Activated CD8-positive, alpha-beta memory T cell treated with anti-CD3 and anti-CD28 coated beads, Interleukin-2, amount 10 ng/mL, durations not matched to agents 7 days and 5 days (primary cell): ENCODE results near the gene LDHD. TPM values are rescaled to one million over a fixed set of nuclear protein-coding genes. Genes with fewer than 3 reads are reported as not detected.

ENCODE experiments used
- ATAC-seq: fragments of 150-1000 bp; cut with Tn5 transposase; one replicate; pipeline ENCODE4 v1.10.0; 2021; ENCODE audit warnings: moderate library complexity
- CTCF ChIA-PET: fragments of 350-600 bp; sonication (Branson Sonifier 250); formaldehyde crosslinking; loops from one replicate; lab custom pipeline; 2021; ENCODE audit warnings: antibody characterized with exemption; lab: Charles Lee
- DNase-seq: peaks from one replicate; pipeline ENCODE4 v3.0.0-alpha.2; 2020
- H3K27ac Mint-ChIP-seq: one replicate; pipeline ENCODE4 v1.8.0; 2021; ENCODE audit warnings: mild to moderate bottlenecking, mixed read lengths
- H3K27me3 Mint-ChIP-seq: one replicate; pipeline ENCODE4 v1.8.0; 2021; ENCODE audit warnings: mixed read lengths
- H3K36me3 Mint-ChIP-seq: one replicate; pipeline ENCODE4 v1.8.0; 2021; ENCODE audit warnings: mild to moderate bottlenecking, mixed read lengths
- H3K4me1 Mint-ChIP-seq: one replicate; pipeline ENCODE4 v1.8.0; 2021; ENCODE audit warnings: mixed read lengths
- H3K4me3 Mint-ChIP-seq: one replicate; pipeline ENCODE4 v1.8.0; 2021; ENCODE audit warnings: mild to moderate bottlenecking, moderate library complexity, mixed read lengths
- H3K9me3 Mint-ChIP-seq: one replicate; pipeline ENCODE4 v1.8.0; 2022; ENCODE audit warnings: low read depth, mixed read lengths
- total RNA-seq, 2 experiments: library from RNA; stranded (reverse); gene quantifications; one replicate each; pipeline ENCODE4 v1.2.3, GENCODE V29; 2021

The LDHD gene
- total RNA-seq, 2 experiments from 2014 or later: not detected

GRCh38 chr16:75102595-75102994, 14.0 kb downstream of the LDHD start:
- DNase-seq (no peak), ATAC-seq (no peak)
- Mint-ChIP-seq H3K27ac (no peak overlapping the region), H3K36me3 (peaks cover 10% of the 10 kb centered on the region), H3K27me3 (no peaks in the 10 kb centered on the region), H3K4me3 (no peak overlapping the region), H3K4me1 (peaks cover 71% of the 10 kb centered on the region), H3K9me3 (peaks cover 3% of the 10 kb centered on the region)
- CTCF ChIA-PET: interaction anchor here (6.4 to 7.0 kb wide), 2 partner anchors 8 to 104 kb away, joined by 30 to 59 read pairs; partner anchors contain the start of gene ZNRF1

- Mint-ChIP-seq H3K9me3 (peaks cover 3% of the 10 kb centered on the region), H3K27ac (peak overlapping the region; percentile 36), H3K36me3 (peaks cover 9% of the 10 kb centered on the region), H3K27me3 (no peaks in the 10 kb centered on the region), H3K4me3 (no peak overlapping the region), H3K4me1 (peaks cover 68% of the 10 kb centered on the region)
- ATAC-seq (no peak), DNase-seq (no peak)
- CTCF ChIA-PET: interaction anchor here (1.1 to 7.0 kb wide), 4 partner anchors 9 to 103 kb away, joined by 3 to 59 read pairs (median 19); partner anchors contain the start of gene ZNRF1
These were observed 14.9 kb downstream of the LDHD start for GRCh38 chr16:75101635-75102034.

GRCh38 chr16:75100603-75100990, 16.0 kb downstream of the LDHD start:
- CTCF ChIA-PET: interaction anchor here (1.0 to 7.0 kb wide), 5 partner anchors 10 to 521 kb away, joined by 3 to 59 read pairs (median 8); partner anchors contain the start of gene ZNRF1
- Mint-ChIP-seq H3K9me3 (peaks cover 3% of the 10 kb centered on the region), H3K4me1 (peaks cover 61% of the 10 kb centered on the region), H3K4me3 (no peak overlapping the region), H3K36me3 (peaks cover 7% of the 10 kb centered on the region), H3K27ac (peak overlapping the region; percentile 93), H3K27me3 (no peaks in the 10 kb centered on the region)
- DNase-seq: no peak
- no peak for ATAC-seq

- H3K9me3 Mint-ChIP-seq: peaks cover 3% of the 10 kb centered on the region
- H3K27ac Mint-ChIP-seq: peak overlapping the region; percentile 93
- no peaks in the 10 kb centered on the region for H3K27me3 Mint-ChIP-seq
- CTCF ChIA-PET: interaction anchor here (0.7 to 7.0 kb wide), 11 partner anchors 10 to 521 kb away, joined by 3 to 59 read pairs (median 4); partner anchors contain the start of genes WDR59 and ZNRF1
- peaks cover 7% of the 10 kb centered on the region for H3K36me3 Mint-ChIP-seq
- peak overlapping the region; percentile 19 for H3K4me3 Mint-ChIP-seq
- DNase-seq (peak; percentile 84), ATAC-seq (peak; percentile 73)
- H3K4me1 Mint-ChIP-seq: peaks cover 56% of the 10 kb centered on the region
These were observed 16.6 kb downstream of the LDHD start for GRCh38 chr16:75099738-75100602.

- Mint-ChIP-seq H3K27me3 (no peaks in the 10 kb centered on the region), H3K4me1 (peaks cover 50% of the 10 kb centered on the region), H3K36me3 (peaks cover 5% of the 10 kb centered on the region), H3K9me3 (peaks cover 2% of the 10 kb centered on the region), H3K4me3 (peak overlapping the region; percentile 13), H3K27ac (peak overlapping the region; percentile 93)
- no peak for DNase-seq
- CTCF ChIA-PET: interaction anchor here (0.7 to 7.0 kb wide), 11 partner anchors 9 to 286 kb away, joined by 3 to 59 read pairs (median 3); partner anchors contain the start of genes WDR59 and ZNRF1
- ATAC-seq: no peak
These were observed 17.4 kb downstream of the LDHD start for GRCh38 chr16:75099075-75099667.

GRCh38 chr16:75097941-75098901, 18.4 kb downstream of the LDHD start:
- CTCF ChIA-PET: interaction anchor here (1.2 to 7.0 kb wide), 8 partner anchors 11 to 113 kb away, joined by 3 to 59 read pairs (median 6); partner anchors contain the start of genes WDR59 and ZNRF1
- peaks cover 50% of the 10 kb centered on the region for H3K4me1 Mint-ChIP-seq
- ATAC-seq (peak; percentile 90), DNase-seq (peak; percentile 90)
- peaks cover 1% of the 10 kb centered on the region for H3K36me3 Mint-ChIP-seq
- H3K27me3 Mint-ChIP-seq: no peaks in the 10 kb centered on the region
- peak overlapping the region; percentile 41 for H3K4me3 Mint-ChIP-seq
- H3K27ac Mint-ChIP-seq: peak overlapping the region; percentile 93
- no peaks in the 10 kb centered on the region for H3K9me3 Mint-ChIP-seq

- H3K27me3 Mint-ChIP-seq: no peaks in the 10 kb centered on the region
- H3K4me3 Mint-ChIP-seq: no peak overlapping the region
- no peak for DNase-seq
- H3K9me3 Mint-ChIP-seq: no peaks in the 10 kb centered on the region
- H3K4me1 Mint-ChIP-seq: peaks cover 47% of the 10 kb centered on the region
- no peak overlapping the region for H3K27ac Mint-ChIP-seq
- peaks cover 1% of the 10 kb centered on the region for H3K36me3 Mint-ChIP-seq
- no peak for ATAC-seq
- CTCF ChIA-PET: interaction anchor here (0.9 to 7.0 kb wide), 6 partner anchors 13 to 98 kb away, joined by 3 to 59 read pairs (median 13); partner anchors contain the start of gene ZNRF1
These were observed 19.3 kb downstream of the LDHD start for GRCh38 chr16:75097191-75097761.

GRCh38 chr16:75096656-75097055, 19.9 kb downstream of the LDHD start:
- Mint-ChIP-seq H3K4me3 (no peak overlapping the region), H3K4me1 (peaks cover 44% of the 10 kb centered on the region), H3K36me3 (peaks cover 1% of the 10 kb centered on the region), H3K27me3 (no peaks in the 10 kb centered on the region), H3K9me3 (no peaks in the 10 kb centered on the region), H3K27ac (no peak overlapping the region)
- CTCF ChIA-PET: interaction anchor here (0.9 to 7.0 kb wide), 5 partner anchors 14 to 63 kb away, joined by 3 to 59 read pairs (median 9); no protein-coding TSS in a partner anchor
- ATAC-seq (no peak), DNase-seq (no peak)

- Mint-ChIP-seq H3K27me3 (no peaks in the 10 kb centered on the region), H3K36me3 (no peaks in the 10 kb centered on the region), H3K4me1 (peaks cover 33% of the 10 kb centered on the region), H3K9me3 (no peaks in the 10 kb centered on the region), H3K4me3 (no peak overlapping the region), H3K27ac (no peak overlapping the region)
- ATAC-seq (no peak), DNase-seq (no peak)
- CTCF ChIA-PET: no interaction called here
These were observed 21.4 kb downstream of the LDHD start for GRCh38 chr16:75095204-75095621.

- Mint-ChIP-seq H3K4me3 (no peak overlapping the region), H3K27ac (no peak overlapping the region), H3K27me3 (no peaks in the 10 kb centered on the region), H3K36me3 (no peaks in the 10 kb centered on the region), H3K9me3 (no peaks in the 10 kb centered on the region), H3K4me1 (peaks cover 28% of the 10 kb centered on the region)
- DNase-seq (no peak), ATAC-seq (no peak)
- CTCF ChIA-PET: no interaction called here
These were observed 22.7 kb downstream of the LDHD start for GRCh38 chr16:75093598-75094540.

- Mint-ChIP-seq H3K4me3 (no peak overlapping the region), H3K27ac (no peak overlapping the region), H3K36me3 (no peaks in the 10 kb centered on the region), H3K9me3 (no peaks in the 10 kb centered on the region), H3K27me3 (no peaks in the 10 kb centered on the region), H3K4me1 (peaks cover 22% of the 10 kb centered on the region)
- DNase-seq (no peak), ATAC-seq (no peak)
- CTCF ChIA-PET: no interaction called here
These were observed 23.8 kb downstream of the LDHD start for GRCh38 chr16:75092777-75093176.
